Adrenal gland (tissue), 12 donors: ENCODE data around the gene TANC1. TPM values are rescaled to one million over a fixed set of nuclear protein-coding genes. Genes with fewer than 3 reads are reported as not detected.

Source experiments
- DNase-seq, 7 donors: peaks; one replicate each; pipeline ENCODE4 v3.0.0-alpha.2; 2019 to 2020
- H3K27ac ChIP-seq, 5 donors: fragments of 200-600 bp; sonication (generic) in 4 of 5; 1 replicate in 3 of 5; 2 replicates in 2 of 5; pipeline versions ENCODE4 v1.5.1 to v1.8.0; 2016 to 2020; ENCODE audit warnings: mild to moderate bottlenecking in 1 of 5
- H3K27me3 ChIP-seq: fragments of 200-600 bp; 2 replicates; pipeline ENCODE4 v1.8.0; 2021
- H3K36me3 ChIP-seq, 2 donors: fragments of 200-600 bp; replicated peaks in 1 of 2; 1 replicate in 1 of 2; 2 replicates in 1 of 2; pipeline versions ENCODE4 v1.5.1 to v1.8.0; 2018 to 2022
- H3K4me1 ChIP-seq, 2 donors: fragments of 200-600 bp; replicated peaks in 1 of 2; 1 replicate in 1 of 2; 2 replicates in 1 of 2; pipeline versions ENCODE4 v1.5.1 to v1.8.0; 2018 to 2021
- H3K4me3 ChIP-seq, 4 donors: fragments of 200-600 bp; sonication (generic) in 3 of 4; one replicate each; pipeline ENCODE4 v1.5.1; 2016 to 2018
- H3K9me3 ChIP-seq, 3 donors: fragments of 200-600 bp; sonication (generic) in 1 of 3; replicated peaks in 1 of 3; 1 replicate in 2 of 3; 2 replicates in 1 of 3; pipeline versions ENCODE4 v1.5.1 to v1.8.0; 2016 to 2021
- CTCF ChIP-seq, 6 experiments: fragments of 450-650 bp in 4 of 6; fragments of 200-600 bp in 2 of 6; sonication (generic) in 1 of 6; IDR thresholded peaks; 1 replicate in 5 of 6; 2 replicates in 1 of 6; pipeline versions ENCODE4 v1.5.1 to v1.8.0; 2016 to 2021; ENCODE audit warnings: antibody characterized with exemption in 6 of 6, mild to moderate bottlenecking in 2 of 6, moderate library complexity in 1 of 6
- POLR2A ChIP-seq, 2 donors: fragments of 450-650 bp; IDR thresholded peaks; one replicate each; pipeline ENCODE4 v1.6.1; 2017; ENCODE audit warnings: antibody characterized with exemption in 2 of 2, mild to moderate bottlenecking in 2 of 2, moderate library complexity in 1 of 2
- WGBS, 4 donors: extraction: QIAGEN DNeasy Blood & Tissue Kit in 2 of 4; methylation state at CpG; one replicate each; pipeline versions ENCODE4 v1.1.5 to v1.1.7; 2013 to 2017; 5-methylcytosine and 5-hydroxymethylcytosine counted together
- intact Hi-C, 2 donors: fragments of 100-400 bp; cut with DNase I; formaldehyde crosslinking; loops; one replicate each; pipeline versions ENCODE4 v1.14.1 to v1.15.0; 2022 to 2023
- polyA plus RNA-seq, 3 donors: library from polyadenylated mRNA; stranded (reverse); fragments of 200-250 nt in 2 of 3; fragments of 350-450 nt in 1 of 3; fragmentation: Illumina TruSeq in 1 of 3; extraction: RNeasy Lipid Tissue Mini Kit (QIAGEN cat#74804) in 1 of 3; gene quantifications; one replicate each; pipeline ENCODE4 v1.2.3, GENCODE V29; 2013 to 2014
- total RNA-seq, 9 donors: library from RNA; depleted of rRNA in 4 of 9; stranded (reverse); fragments of >200 nt in 4 of 9; fragments of 120-200 nt in 1 of 9; fragmentation: NEBNext Ultra II Directional in 1 of 9; extraction: Animal tissue kit (Norgen Biotek cat#: 25700) in 1 of 9; gene quantifications; one replicate each; pipeline versions ENCODE4 v1.1.0 to v1.2.4, GENCODE V29; 2013 to 2023
- donor health status: healthy with polysubstance abuse.
- donor health status: Bipolar disorder and iron deficiency.
- donor health status: DM: yes; HTN: yes; CAD: no.
- donor health status: DM: no; HTN: no; CAD: no.
- donor health status: DM: no; HTN: no; CAD: no.
- donor health status: DM: yes; HTN: yes; CAD: no.

Gene TANC1
- total and polyA plus RNA-seq, 12 donors = 14.1 to 53.3 (median 24.8) TPM

- intact Hi-C loops = no loop called here
- Histone ChIP-seq H3K4me1 (peaks cover 4 to 13% of the 10 kb centered on the region in 2 donors), H3K27ac (no peak overlapping the region), H3K9me3 (peaks cover 0 to 7% (median 0%) of the 10 kb centered on the region in 3 donors), H3K4me3 (no peak overlapping the region), H3K36me3 (peaks cover 0 to 15% of the 10 kb centered on the region in 2 donors), H3K27me3 (no peaks in the 10 kb centered on the region)
- DNase-seq = no peak
- TF ChIP-seq POLR2A (IDR thresholded peaks at IDR 0.05) (no peak), CTCF (IDR thresholded peaks at IDR 0.05) (no peak)
- WGBS, 4 donors = 84 to 97% (median 94%) methylated on average over 7 of the region's 7 CpGs
These were observed 278.0 kb downstream of the TANC1 start for GRCh38 chr2:159246325-159246988.

GRCh38 chr2:159249990-159250715, 281.7 kb downstream of the TANC1 start:
- Histone ChIP-seq H3K27me3 (no peaks in the 10 kb centered on the region), H3K27ac (peak overlapping the region in 4 of 5 donors; percentile 43 to 73 (median 62)), H3K4me1 (peaks cover 4 to 13% of the 10 kb centered on the region in 2 donors), H3K9me3 (peaks cover 0 to 7% (median 0%) of the 10 kb centered on the region in 3 donors), H3K36me3 (no peaks in the 10 kb centered on the region), H3K4me3 (peak overlapping the region in 1 of 4 donors; percentile 23)
- WGBS, 4 donors = 39 to 48% (median 46%) methylated on average over 6 to 7 of the region's 7 CpGs
- peak; percentile 51 to 87 (median 79) for DNase-seq
- no peak for TF ChIP-seq CTCF (IDR thresholded peaks at IDR 0.05)
- no peak for TF ChIP-seq POLR2A (IDR thresholded peaks at IDR 0.05)
- intact Hi-C loops = no loop called here

DNA sequence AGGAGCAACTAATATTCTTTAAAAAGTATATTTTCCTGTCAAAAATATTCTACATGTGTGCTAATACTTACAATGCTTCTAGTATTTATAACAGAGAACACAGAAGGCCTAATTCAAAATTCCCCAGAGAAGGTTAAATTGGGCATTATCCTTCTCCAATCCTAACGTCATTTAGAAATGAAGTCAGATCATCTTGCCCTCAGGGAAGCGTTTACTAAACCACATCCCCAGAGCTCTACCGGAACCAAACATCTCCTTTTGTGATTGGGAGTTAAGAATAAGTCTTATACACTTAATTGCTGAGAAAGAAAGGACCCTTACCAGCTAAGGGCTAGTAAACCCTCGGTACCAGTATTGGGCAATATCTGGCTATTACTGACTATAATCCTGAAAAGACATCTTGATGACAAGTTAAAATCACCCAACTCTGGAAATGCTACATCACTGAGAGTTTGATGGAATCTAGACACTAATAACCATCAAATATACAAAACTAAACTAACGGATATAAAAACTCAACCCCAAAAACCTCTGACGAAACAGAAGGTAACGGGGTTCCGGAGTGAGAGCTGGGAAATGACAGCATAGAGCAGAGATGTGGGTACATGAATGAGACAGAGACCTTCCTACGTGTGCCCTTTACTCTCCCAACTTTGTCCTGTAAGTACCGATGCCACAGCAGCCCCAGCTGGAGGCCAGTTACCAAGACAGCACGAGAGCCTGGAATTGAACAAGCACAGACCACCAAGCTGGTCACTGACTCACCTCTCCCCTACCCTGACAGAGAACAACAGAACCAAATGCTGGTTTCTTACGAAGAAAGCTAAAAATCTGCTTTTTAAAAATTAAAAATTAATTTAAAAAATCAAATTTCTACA, 283.1 kb downstream of the TANC1 start:
- Histone ChIP-seq H3K4me3 (no peak overlapping the region), H3K4me1 (peaks cover 4 to 13% of the 10 kb centered on the region in 2 donors), H3K9me3 (peaks cover 0 to 4% (median 0%) of the 10 kb centered on the region in 3 donors), H3K36me3 (no peaks in the 10 kb centered on the region), H3K27me3 (no peaks in the 10 kb centered on the region), H3K27ac (peak overlapping the region in 1 of 5 donors; percentile 73)
- TF ChIP-seq POLR2A (IDR thresholded peaks at IDR 0.05) (no peak), CTCF (IDR thresholded peaks at IDR 0.05) (no peak)
- DNase-seq = no peak
- intact Hi-C loops = no loop called here
- 86 to 89% (median 86%) methylated on average over 12 of the region's 12 CpGs for WGBS, 4 donors

DNA sequence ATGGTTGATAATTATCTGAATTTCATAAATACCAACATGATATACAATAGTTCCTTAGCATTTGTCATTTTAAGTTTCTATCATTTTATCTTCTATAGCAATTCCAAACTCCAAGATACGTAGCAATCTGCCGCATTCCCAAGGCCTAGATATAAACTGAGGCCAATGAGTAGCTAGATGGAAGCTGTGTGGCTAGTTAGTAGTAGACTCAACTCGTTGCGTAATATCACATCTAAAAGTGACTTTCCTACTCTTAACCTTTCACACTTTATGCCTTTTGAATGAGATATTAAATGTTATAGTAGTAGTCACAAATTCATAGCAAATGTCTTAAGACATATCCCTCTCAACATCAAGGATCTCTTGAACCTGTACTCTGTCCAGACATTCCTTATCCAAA, 284.5 kb downstream of the TANC1 start:
- WGBS, 4 donors = 96 to 99% (median 97%) methylated on average over 4 of the region's 4 CpGs
- Histone ChIP-seq H3K27ac (no peak overlapping the region), H3K4me3 (no peak overlapping the region), H3K36me3 (no peaks in the 10 kb centered on the region), H3K27me3 (no peaks in the 10 kb centered on the region), H3K4me1 (peaks cover 4 to 13% of the 10 kb centered on the region in 2 donors), H3K9me3 (no peaks in the 10 kb centered on the region)
- DNase-seq = no peak
- TF ChIP-seq CTCF (IDR thresholded peaks at IDR 0.05) (no peak), POLR2A (IDR thresholded peaks at IDR 0.05) (no peak)
- intact Hi-C loops = no loop called here
